Measurements from ENCODE around the gene SAE1.
"Not testable (repeated sequence)": the region's sequence is repeated elsewhere in the genome, so short reads cannot be mapped to it uniquely, and the experiment has no call there.

SAE1 gene

DNA sequence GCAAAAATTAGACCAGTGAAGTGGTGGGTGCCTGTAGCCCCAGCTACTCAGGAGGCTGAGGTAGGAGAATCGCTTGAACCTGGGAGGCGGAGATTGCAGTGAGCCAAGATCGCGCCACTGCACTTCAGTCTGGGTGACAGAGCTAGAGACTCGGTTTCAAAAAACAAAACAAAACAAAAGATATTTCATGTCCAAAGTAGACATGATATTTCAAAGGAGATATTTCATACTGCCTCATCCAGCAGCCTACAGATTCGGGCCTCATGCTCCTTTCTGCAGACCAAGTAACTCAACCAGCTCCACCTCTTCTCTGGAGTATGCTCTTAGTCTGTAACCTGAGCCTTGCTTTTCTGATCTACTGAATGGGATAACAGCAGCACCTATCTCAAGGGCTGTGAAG, 32.0 kb upstream of the SAE1 start:
- no peak for DNase-seq (ENCODE audit: extremely low read depth, low read depth)

DNA sequence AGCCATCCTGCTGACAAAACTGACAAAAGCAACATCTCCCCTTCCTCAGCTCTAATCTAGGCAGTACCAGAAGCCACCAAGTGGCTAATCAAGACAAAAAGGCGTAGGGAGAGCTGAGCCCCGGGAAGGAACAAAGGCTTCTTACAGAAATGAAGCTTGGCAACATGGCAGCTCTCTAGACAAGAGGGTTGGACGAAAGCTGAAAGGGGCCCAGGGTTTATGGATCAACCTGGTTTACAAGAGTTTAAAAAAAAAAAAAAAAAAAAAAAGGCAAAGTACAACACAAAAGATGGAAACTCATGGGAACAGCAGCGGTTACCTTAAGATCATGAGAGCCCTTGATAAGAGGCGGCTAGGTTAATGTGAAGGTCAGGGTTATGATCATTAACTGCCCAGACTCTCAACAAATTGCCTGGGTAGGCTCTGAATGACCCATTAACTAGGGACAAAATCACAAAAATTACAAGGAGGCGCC, 31.0 kb upstream of the SAE1 start:
- TF ChIP-seq, protein P1, sequence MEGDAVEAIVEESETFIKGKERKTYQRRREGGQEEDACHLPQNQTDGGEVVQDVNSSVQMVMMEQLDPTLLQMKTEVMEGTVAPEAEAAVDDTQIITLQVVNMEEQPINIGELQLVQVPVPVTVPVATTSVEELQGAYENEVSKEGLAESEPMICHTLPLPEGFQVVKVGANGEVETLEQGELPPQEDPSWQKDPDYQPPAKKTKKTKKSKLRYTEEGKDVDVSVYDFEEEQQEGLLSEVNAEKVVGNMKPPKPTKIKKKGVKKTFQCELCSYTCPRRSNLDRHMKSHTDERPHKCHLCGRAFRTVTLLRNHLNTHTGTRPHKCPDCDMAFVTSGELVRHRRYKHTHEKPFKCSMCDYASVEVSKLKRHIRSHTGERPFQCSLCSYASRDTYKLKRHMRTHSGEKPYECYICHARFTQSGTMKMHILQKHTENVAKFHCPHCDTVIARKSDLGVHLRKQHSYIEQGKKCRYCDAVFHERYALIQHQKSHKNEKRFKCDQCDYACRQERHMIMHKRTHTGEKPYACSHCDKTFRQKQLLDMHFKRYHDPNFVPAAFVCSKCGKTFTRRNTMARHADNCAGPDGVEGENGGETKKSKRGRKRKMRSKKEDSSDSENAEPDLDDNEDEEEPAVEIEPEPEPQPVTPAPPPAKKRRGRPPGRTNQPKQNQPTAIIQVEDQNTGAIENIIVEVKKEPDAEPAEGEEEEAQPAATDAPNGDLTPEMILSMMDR (IDR thresholded peaks at IDR 0.05; ENCODE audit: low read depth, low read length), result no peak
- no peak for DNase-seq (ENCODE audit: extremely low read depth, low read depth)

More for the DNA sequence above, 32.0 kb upstream of the SAE1 start:
- TF ChIP-seq, protein P1 (IDR thresholded peaks at IDR 0.05; ENCODE audit: low read depth, low read length), result no peak

DNA sequence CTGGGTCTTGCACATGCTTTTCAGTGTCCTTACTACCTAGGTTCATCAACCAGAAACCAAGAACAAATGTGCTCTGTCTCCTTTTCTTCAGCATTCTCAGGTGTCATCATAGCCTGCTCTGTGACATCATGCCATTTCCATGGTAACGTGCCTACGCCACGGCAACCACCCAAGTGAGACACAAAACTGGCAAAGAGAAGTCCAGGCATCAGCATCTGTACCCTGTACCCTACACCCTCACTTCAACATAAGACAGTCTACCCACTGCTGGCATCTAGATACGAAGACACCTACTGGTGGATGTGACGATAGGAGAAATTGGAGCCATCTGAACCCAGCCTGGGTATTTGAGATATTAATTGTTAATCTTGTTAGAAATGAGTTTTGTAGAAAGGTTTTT, 30.3 kb upstream of the SAE1 start:
- TF ChIP-seq, protein P1 (IDR thresholded peaks at IDR 0.05; ENCODE audit: low read depth, low read length), result no peak
- DNase-seq (ENCODE audit: extremely low read depth, low read depth), result no peak

DNA sequence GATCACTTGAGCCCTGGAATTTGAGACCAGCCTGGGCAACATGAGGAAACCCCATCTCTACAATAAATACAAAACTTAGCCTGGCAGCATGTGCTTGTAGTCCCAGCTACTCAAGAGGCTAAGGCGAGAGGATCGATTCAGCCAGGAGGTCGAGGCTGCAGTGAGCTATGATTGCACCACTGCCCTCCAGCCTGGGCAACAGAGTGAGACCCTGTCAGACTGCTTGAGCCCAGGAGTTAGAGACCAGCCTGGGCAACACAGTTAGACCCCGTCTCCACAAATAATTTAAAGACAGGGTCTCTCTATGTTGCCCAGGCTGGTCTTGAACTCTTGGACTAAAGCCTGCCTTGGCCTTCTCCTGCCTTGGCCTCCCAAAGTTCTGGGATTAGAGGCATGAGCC, 29.5 kb upstream of the SAE1 start:
- not testable (repeated sequence) for DNase-seq (ENCODE audit: extremely low read depth, low read depth)

DNA sequence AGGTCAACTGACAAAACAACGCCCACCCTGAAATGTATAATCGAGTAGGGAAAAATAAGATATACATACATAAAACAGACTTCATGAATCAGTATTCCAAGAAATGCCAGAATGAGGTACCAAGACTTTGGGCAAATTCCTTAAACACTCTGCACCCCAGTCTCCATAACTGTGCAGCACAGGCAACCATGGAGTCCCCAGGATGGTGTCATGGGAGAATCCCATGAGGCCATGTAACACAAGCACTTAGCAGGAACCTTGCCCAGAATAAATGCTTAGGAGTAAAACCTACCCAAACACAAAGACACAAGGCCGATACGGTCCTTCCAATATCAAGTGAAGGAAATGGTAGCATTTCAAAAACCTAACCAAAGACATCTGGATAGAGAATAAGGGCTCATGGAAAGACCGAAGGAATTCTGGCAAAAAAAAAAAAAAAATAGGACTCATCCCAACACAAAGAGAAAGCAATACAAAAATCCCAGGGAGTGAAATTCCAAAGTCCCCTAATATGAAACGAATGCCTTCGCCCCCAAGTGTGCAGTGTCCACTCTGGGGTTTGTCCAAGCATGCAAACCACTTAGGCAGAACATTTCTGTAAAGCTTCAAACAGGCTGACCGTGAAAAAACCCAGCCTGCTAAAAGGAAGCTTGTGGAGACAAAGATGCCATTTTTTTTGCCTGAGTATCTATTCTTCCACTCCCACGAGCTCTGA, 28.1 kb upstream of the SAE1 start:
- DNase-seq (ENCODE audit: extremely low read depth, low read depth), result no peak
- TF ChIP-seq, protein P1 (IDR thresholded peaks at IDR 0.05; ENCODE audit: low read depth, low read length), result no peak

DNA sequence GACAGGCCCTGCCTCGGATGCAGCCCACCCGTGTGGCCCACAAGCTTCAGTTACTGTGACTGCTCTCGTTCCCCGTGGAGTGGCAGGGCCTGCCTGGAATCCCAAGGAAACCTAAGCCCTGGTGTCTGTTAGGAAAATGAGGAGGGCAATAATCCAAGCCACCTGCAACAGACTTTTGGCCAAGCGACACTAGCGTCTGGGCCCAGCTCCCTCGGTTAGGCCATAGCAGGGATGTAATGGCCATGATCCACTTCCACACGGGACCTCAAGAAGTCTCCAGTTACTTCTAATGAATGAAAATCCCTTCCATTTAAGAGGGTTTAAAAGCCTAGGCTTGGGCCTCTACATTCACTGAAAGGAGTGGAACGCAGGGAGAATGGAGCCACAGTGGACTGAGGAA, 26.0 kb upstream of the SAE1 start:
- DNase-seq (ENCODE audit: extremely low read depth, low read depth), result no peak
- TF ChIP-seq, protein P1 (IDR thresholded peaks at IDR 0.05; ENCODE audit: low read depth, low read length), result no peak

DNA sequence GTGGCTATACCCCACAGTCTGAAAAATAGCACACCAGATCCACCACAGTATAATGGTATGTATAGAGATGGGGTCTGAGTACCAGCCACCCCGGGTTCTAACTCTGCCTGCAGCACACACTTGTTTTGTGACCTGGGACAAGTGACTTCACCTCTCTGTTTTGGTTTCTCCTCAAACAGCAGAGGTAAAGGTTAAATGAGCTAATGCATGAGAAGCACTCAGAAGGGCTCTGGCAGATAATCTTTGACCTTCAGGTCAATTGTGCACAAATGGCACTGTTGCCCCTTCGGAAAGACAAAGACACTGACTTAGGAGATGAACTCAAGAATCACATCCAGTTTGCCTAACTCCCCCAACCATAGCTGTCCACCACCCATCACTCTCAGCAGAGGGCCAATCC, 24.8 kb upstream of the SAE1 start:
- TF ChIP-seq, protein P1 (IDR thresholded peaks at IDR 0.05; ENCODE audit: low read depth, low read length), result no peak

DNA sequence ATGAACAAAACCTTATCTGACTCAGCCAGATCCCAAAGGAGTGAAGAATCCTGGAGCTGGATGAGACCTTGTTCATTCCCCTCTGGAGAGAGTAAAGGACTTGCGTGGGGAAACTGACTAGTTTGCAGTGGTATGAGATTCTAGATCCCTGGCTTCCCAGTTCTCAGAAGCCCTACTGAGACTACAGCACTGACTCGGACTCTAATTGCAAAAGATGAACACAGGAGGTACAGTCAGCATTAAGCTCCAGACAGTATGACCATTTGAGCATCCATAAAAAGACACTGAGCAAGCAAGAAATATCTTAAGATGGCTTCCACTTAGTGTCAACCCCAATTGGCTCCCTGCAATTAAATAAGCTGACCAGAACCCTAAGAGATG, 23.8 kb upstream of the SAE1 start:
- DNase-seq (ENCODE audit: extremely low read depth, low read depth), result no peak
- TF ChIP-seq, protein P1 (IDR thresholded peaks at IDR 0.05; ENCODE audit: low read depth, low read length), result no peak

More for the DNA sequence above, 24.8 kb upstream of the SAE1 start:
- DNase-seq (ENCODE audit: extremely low read depth, low read depth), result no peak
